Panc1 (cell line): ENCODE results near the gene C1orf232.

ENCODE experiments used
- POLR2AphosphoS5 ChIP-seq: IDR thresholded peaks from 2 replicates; pipeline ENCODE4 v1.6.1; 2012; ENCODE audit warnings: mild to moderate bottlenecking, low read depth, low read length, moderate library complexity
- SIN3A ChIP-seq: IDR thresholded peaks from 2 replicates; pipeline ENCODE4 v1.6.1; 2012; ENCODE audit warnings: low read depth, mild to moderate bottlenecking, low read length, moderate library complexity, borderline replicate concordance; ENCODE audit not compliant: insufficient read depth
- TCF7L2 ChIP-seq: IDR thresholded peaks from 2 replicates; pipeline ENCODE4 v1.6.1; 2011; ENCODE audit warnings: mild to moderate bottlenecking, low read depth, low read length, inconsistent platforms
- TF ChIP-seq, protein P1 (sequence below): fragments of 450-650 bp; IDR thresholded peaks from 2 replicates; pipeline ENCODE4 v1.5.1; 2017; ENCODE audit warnings: mild to moderate bottlenecking
- TF ChIP-seq, protein P2 (sequence below), 2 experiments: IDR thresholded peaks; 2 replicates each; pipeline ENCODE4 v1.6.1; 2011 to 2012; ENCODE audit warnings: low read depth in 2 of 2, control low read depth in 1 of 2, low read length in 1 of 2, mild to moderate bottlenecking in 1 of 2, moderate library complexity in 1 of 2; ENCODE audit not compliant: insufficient read depth in 1 of 2

DNA sequence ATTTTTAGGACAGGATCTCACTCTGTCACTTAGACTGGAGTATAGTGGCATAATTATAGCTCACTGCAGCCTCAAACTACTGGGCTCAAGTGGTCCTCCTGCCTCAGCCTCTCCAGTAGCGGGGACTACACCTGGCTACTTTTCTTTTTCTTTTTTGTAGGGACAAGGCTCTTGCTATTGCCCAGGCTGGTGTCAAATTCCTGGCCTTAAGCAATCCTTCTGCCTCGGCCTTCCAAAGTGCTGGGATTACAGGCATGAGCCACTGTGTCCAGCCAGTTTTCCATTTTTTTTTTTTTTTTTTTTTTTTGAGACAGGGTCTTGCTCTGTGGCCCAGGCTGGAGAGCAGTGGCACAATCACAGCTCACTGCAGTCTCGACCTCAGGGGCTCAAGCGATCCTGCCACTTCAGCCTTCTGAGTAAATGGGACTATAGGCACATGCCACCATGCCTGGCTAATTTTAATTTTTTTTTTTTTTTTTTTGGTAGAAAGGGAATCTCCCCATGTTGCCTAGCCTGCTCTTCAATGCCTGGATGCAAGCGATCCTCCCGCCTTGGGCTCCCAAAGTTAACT, 44.7 kb upstream of the C1orf232 start:
- TF ChIP-seq, protein P1, sequence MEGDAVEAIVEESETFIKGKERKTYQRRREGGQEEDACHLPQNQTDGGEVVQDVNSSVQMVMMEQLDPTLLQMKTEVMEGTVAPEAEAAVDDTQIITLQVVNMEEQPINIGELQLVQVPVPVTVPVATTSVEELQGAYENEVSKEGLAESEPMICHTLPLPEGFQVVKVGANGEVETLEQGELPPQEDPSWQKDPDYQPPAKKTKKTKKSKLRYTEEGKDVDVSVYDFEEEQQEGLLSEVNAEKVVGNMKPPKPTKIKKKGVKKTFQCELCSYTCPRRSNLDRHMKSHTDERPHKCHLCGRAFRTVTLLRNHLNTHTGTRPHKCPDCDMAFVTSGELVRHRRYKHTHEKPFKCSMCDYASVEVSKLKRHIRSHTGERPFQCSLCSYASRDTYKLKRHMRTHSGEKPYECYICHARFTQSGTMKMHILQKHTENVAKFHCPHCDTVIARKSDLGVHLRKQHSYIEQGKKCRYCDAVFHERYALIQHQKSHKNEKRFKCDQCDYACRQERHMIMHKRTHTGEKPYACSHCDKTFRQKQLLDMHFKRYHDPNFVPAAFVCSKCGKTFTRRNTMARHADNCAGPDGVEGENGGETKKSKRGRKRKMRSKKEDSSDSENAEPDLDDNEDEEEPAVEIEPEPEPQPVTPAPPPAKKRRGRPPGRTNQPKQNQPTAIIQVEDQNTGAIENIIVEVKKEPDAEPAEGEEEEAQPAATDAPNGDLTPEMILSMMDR, result no peak
- TF ChIP-seq POLR2AphosphoS5, result no peak
- TF ChIP-seq, protein P2, sequence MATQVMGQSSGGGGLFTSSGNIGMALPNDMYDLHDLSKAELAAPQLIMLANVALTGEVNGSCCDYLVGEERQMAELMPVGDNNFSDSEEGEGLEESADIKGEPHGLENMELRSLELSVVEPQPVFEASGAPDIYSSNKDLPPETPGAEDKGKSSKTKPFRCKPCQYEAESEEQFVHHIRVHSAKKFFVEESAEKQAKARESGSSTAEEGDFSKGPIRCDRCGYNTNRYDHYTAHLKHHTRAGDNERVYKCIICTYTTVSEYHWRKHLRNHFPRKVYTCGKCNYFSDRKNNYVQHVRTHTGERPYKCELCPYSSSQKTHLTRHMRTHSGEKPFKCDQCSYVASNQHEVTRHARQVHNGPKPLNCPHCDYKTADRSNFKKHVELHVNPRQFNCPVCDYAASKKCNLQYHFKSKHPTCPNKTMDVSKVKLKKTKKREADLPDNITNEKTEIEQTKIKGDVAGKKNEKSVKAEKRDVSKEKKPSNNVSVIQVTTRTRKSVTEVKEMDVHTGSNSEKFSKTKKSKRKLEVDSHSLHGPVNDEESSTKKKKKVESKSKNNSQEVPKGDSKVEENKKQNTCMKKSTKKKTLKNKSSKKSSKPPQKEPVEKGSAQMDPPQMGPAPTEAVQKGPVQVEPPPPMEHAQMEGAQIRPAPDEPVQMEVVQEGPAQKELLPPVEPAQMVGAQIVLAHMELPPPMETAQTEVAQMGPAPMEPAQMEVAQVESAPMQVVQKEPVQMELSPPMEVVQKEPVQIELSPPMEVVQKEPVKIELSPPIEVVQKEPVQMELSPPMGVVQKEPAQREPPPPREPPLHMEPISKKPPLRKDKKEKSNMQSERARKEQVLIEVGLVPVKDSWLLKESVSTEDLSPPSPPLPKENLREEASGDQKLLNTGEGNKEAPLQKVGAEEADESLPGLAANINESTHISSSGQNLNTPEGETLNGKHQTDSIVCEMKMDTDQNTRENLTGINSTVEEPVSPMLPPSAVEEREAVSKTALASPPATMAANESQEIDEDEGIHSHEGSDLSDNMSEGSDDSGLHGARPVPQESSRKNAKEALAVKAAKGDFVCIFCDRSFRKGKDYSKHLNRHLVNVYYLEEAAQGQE (IDR thresholded peaks at IDR 0.05; ENCODE audit: insufficient read depth in 1 of 2, low read depth in 2 of 2, low read length in 1 of 2), result no peak
- no peak for TF ChIP-seq SIN3A
- TF ChIP-seq TCF7L2, result no peak
